DMS153 treated with DMSO at 0.1 percent for 48 hours (cell line): ENCODE data around the gene IMMP2L.
"Not testable (repeated sequence)": the region's sequence is repeated elsewhere in the genome, so short reads cannot be mapped to it uniquely, and the experiment has no call there.

Source experiments
- DNase-seq: peaks from one replicate; lab custom pipeline; 2025; ENCODE audit not compliant: unreplicated experiment; lab: John Stamatoyannopoulos, UW

The IMMP2L gene

GRCh38 chr7:111561904-111562732, at the start of gene IMMP2L:
Gene IMMP2L (minus strand): TSS chr7:111562492.
- DNase-seq = peak; percentile 87

DNA sequence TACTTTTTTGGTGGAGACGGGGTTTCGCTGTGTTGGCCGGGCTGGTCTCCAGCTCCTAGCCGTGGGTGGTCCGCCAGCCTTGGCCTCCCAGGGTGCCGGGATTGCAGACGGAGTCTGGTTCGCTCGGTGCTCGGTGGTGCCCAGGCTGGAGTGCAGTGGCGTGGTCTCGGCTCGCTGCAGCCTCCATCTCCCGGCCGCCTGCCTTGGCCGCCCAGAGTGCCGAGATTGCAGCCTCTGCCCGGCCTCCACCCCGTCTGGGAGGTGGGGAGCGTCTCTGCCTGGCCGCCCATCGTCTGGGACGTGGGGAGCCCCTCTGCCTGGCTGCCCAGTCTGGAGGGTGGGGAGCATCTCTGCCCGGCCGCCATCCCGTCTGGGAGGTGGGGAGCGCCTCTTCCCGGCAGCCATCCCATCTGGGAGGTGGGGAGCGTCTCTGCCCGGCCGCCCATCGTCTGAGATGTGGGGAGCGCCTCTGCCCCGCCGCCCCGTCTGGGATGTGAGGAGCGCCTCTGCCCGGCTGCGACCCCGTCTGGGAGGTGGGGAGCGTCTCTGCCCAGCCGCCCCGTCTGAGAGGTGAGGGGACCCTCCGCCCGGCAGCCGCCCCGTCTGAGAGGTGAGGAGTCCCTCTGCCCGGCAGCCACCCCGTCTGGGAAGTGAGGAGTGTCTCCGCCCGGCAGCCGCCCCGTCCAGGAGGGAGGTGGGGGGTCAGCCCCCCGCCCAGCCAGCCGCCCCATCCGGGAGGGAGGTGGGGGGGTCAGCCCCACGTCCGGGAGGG, 47.4 kb upstream of the IMMP2L start:
- not testable (repeated sequence) for DNase-seq

- no peak for DNase-seq
These were observed 45.3 kb upstream of the IMMP2L start for GRCh38 chr7:111607621-111608020.

DNA sequence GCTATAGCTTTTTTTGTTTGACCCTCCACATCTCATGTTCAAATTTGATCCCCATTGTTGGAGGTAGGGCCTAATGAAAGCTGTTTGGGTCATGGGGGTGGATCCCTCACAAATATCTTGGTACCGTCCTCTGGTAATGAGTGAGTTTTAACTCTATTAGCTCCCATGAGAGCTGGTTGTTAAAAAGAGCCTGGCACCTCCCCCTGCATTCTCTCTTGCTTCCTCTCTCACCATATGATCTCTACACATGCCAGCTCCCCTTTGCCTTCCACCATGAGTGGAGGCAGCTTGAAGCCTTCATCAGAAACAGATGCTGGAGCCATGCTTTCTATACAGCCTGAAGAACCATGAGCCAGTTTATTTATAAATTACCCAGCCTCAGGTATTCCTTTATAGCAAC, 43.0 kb upstream of the IMMP2L start:
- no peak for DNase-seq

DNA sequence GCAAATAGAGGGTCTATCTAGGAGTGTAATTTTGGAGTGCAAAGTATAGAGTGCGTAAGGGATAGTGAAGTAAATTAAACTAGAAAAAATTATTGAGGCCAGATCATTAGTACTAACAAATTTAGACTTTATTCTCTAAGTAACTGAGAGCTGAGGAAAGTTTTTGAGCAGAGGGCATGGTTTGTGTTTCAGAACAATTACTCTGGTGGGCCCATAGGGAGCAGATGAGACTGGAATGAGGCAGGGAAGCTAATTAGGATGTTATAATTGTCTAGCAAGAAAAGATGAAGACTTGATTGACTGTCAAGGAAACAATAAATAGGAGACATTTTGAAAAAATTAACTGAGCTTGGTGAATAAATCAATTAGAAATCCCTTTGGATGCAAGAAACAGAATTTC, 37.8 kb upstream of the IMMP2L start:
- DNase-seq = no peak

- DNase-seq = no peak
These were observed 33.5 kb upstream of the IMMP2L start for GRCh38 chr7:111595780-111596179.

DNA sequence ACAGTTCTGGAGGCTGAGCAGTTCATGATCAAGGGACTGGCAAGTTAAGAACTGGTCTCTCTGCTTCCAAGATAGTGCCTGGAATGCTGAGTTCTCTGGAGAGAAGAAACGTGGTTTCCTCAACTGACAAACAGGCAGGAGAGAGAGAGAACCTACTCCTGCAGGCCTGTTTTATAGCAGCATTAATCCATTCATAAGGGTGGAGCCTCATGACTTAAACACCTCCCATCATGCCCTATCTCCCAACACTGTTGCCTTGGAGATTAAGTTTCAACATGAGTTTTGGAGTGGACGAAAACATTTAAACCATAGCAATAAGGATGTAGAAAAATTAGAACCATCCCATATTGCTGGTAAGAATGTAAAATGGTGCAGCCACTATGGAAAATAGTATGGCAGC, 32.3 kb upstream of the IMMP2L start:
- no peak for DNase-seq

DNA sequence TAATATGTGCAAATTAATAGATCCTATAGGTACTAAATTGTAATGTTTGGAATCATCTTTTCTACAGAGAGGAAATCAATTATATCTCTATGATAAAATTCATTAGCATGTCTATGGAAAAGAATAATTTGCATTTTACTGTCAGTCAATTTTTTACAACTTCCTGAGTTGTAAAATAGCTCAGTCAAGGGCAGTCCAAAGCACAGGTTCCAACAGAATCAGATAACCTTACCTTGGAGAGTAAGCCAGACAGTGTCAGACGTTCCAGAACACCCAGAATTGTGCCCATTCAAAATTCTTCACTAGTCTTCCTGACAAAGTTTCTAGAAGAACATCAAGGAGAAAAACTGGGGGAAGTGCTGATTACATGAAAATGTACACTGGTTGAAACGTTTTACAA, 31.1 kb upstream of the IMMP2L start:
- no peak for DNase-seq

GRCh38 chr7:111588065-111588433, 25.8 kb upstream of the IMMP2L start:
- no peak for DNase-seq

DNA sequence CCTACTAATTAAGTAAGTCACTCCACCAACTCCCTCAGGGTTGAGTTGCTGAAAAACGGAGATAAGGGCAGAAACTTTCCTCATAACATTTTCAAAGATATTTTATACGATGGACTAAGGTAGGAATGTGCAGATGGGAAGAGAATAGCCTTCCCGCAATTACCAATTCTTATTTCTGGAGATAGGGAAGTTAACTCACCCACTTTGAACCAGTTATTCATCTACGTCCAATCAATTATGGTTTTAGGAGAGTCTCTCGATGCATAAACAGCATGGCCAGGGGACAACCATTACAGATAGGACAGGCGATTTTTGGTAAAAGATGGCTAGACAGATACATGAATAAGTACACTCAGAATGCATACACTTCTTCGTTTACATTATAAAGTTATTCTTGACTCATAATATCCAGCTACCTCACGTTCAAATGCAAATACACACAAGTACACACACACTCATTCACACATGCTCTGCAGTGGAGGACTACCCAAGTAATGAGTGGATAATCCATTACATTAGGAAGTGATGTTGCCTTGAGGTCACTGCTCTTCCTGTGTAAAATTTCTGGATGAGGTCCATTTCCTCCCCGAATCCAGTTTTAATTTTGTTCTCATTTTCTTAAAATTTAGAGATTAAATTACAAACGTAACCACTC, 25.2 kb upstream of the IMMP2L start:
- DNase-seq = no peak

- DNase-seq = no peak
These were observed 24.6 kb upstream of the IMMP2L start for GRCh38 chr7:111586711-111587409.

- not testable (repeated sequence) for DNase-seq
These were observed 19.6 kb upstream of the IMMP2L start for GRCh38 chr7:111581784-111582488.

GRCh38 chr7:111581207-111581606, 18.9 kb upstream of the IMMP2L start:
- not testable (repeated sequence) for DNase-seq

GRCh38 chr7:111578754-111579153, 16.5 kb upstream of the IMMP2L start:
- DNase-seq = no peak

- DNase-seq = no peak
These were observed 9.4 kb upstream of the IMMP2L start for GRCh38 chr7:111571720-111572119.

DNA sequence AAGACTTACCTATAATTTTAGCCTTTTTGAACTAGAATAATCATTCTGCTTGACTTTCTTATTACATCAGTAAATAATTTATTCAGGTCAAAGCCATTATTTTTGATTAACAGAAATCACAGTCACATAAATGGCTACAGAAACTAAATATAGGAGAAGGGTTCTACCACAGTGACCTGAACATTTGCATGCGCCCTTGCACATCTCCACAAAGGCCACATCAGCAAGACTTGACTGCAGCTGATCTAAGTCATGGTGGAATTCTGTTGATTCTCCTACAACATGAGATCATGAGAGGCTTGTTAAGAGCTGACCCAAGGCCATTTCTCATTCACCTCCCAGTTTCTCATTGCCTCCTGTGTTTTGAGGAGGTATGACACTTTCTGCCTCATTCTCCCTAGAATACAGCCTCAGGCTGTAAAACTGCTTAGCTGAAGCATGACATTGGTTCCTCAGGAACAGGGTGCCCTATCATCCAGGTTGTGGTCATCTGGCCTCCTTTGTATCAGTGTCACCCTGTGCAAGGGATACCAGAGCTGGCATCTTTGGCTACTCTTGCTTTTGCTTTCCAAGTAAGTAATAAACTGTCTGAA, 6.7 kb upstream of the IMMP2L start:
- DNase-seq = no peak

DNA sequence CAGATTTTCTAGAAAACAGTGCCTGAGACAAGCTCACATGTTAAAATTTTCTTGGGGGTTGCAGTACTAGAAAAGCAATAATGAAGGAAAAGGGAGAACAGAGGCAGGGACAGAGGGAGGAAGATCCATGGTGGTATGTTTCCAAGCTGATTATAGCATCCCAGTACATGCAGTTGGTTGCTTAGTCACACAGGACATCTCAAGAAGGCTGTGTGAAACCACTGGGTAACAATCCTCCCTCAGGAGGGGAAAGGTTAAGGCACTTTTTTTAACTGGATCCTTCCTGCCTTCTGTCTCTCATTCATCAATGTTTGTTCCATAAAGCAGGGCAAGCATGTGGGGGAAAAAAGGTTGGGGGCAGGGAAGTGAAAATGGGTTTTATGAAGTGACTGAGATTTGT, 6.1 kb upstream of the IMMP2L start:
- no peak for DNase-seq

DNA sequence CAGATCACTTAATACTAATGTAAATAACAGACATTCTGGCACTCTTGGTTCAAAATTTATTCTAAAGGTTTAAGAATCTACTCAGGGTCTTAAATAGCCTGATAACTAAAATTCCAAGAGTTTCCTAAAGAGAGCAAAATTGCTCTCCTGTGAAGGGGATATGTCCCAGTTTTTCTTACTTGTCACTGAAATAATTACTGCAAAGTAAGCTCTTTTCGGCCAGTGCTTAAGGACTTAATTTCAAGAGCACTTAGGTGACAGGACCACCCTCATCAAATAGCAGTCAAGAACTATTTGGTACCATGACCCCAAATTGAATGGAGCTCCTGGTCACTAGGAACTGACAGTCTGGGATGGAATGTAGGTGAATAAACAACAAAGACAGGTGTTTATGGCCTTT, 1.8 kb upstream of the IMMP2L start:
- no peak for DNase-seq

DNA sequence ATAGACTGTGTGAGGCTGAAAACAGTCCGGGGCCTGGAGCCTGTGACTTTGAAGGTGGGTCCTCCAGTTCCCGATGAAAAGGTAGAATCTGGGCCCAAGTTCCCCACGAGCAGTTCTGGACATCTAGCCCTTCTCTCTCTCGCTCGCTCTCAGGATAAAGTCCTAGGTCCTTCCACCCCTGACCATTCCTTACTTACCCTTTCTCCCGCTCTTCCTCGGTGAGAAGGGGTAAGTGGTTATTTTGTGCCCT, 713 bp downstream of the IMMP2L start:
- DNase-seq = no peak

- DNase-seq = no peak
These were observed 1.3 kb downstream of the IMMP2L start for GRCh38 chr7:111560773-111561653.
